Keratinocyte (primary cell): ENCODE data around the gene DKK3.

Experiments used
- CTCF ChIP-seq, 3 experiments: IDR thresholded peaks in 1 of 3; conservative IDR thresholded peaks in 1 of 3; optimal IDR thresholded peaks in 1 of 3; 2 replicates in 2 of 3; 3 replicates in 1 of 3; pipeline versions ENCODE3 to v1.5.1; 2011; ENCODE audit warnings: low read length in 3 of 3, mild to moderate bottlenecking in 3 of 3, moderate library complexity in 2 of 3, control low read depth in 1 of 3, inconsistent platforms in 1 of 3; ENCODE audit not compliant: insufficient read depth in 2 of 3; ENCODE audit errors: extremely low read depth in 1 of 3
- EZH2 ChIP-seq: IDR thresholded peaks from one replicate; pipeline ENCODE4 v1.6.1; 2012; ENCODE audit warnings: inconsistent platforms, mild to moderate bottlenecking, low read length, moderate library complexity

- TF ChIP-seq CTCF (optimal IDR thresholded peaks at IDR 0.05 in 1 of 3, IDR thresholded peaks at IDR 0.05 in 1 of 3, conservative IDR thresholded peaks at IDR 0.05 in 1 of 3; ENCODE audit: extremely low read depth in 1 of 3, insufficient read depth in 2 of 3, low read length in 3 of 3) (peak in 2 of 3 experiments; percentile 31 to 32), EZH2 (no peak)
These were observed 19.7 kb downstream of the DKK3 start for GRCh38 chr11:11988681-11989261.
